Progenitor cell of endocrine pancreas (in vitro differentiated cells): ENCODE measurements around the gene PTPA. TPM values are rescaled to one million over a fixed set of nuclear protein-coding genes. Genes with fewer than 3 reads are reported as not detected.

Experiments
- DNase-seq: peaks from one replicate; pipeline ENCODE4 v3.0.0; 2021; ENCODE audit warnings: low spot score; ENCODE audit not compliant: unreplicated experiment
- H3K27ac Mint-ChIP-seq: 2 replicates; pipeline ENCODE4 v1.8.0; 2021; ENCODE audit warnings: mild to moderate bottlenecking, moderate library complexity, mixed read lengths
- H3K27me3 Mint-ChIP-seq: 2 replicates; pipeline ENCODE4 v1.8.0; 2021; ENCODE audit warnings: mixed read lengths
- H3K36me3 Mint-ChIP-seq: 2 replicates; pipeline ENCODE4 v1.8.0; 2022; ENCODE audit warnings: mixed read lengths; ENCODE audit not compliant: insufficient read depth
- H3K4me1 Mint-ChIP-seq: 2 replicates; pipeline ENCODE4 v1.8.0; 2021; ENCODE audit warnings: low read depth, mixed read lengths
- H3K4me3 Mint-ChIP-seq: 2 replicates; pipeline ENCODE4 v1.8.0; 2021; ENCODE audit warnings: low read depth, mild to moderate bottlenecking, moderate library complexity, mixed read lengths
- H3K9me3 Mint-ChIP-seq: 2 replicates; pipeline ENCODE4 v1.8.0; 2021; ENCODE audit warnings: low read depth, mixed read lengths
- CTCF ChIP-seq: fragments of 200-600 bp; sonication (generic); IDR thresholded peaks from one replicate; pipeline ENCODE4 v1.5.0; 2021; ENCODE audit warnings: antibody characterized with exemption, mild to moderate bottlenecking; ENCODE audit not compliant: unreplicated experiment
- total RNA-seq: library from RNA; stranded (reverse); gene quantifications from 2 replicates; pipeline ENCODE4 v1.2.1, GENCODE V29; 2021

PTPA gene
- total RNA-seq, 1 donor from 2014 or later = 145 TPM

DNA sequence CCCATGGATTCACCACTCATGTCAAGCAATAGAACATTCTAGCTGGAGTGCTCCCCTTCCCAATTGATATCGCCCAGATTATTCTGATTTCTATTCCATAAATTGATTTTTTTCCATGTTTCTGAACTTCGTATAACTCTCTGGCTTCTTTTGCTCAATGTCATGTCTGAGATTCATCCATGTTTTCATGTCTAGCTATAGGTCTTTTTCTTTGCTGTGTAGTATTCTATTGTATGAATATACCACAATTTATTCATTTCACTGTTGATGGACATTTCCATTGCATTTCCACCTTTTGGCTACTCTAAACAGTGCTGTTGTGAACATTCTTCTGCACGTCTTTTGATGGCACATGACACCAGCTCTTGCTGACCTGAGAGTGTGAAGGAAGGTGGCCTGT is 19.6 kb downstream of the PTPA start:
- Mint-ChIP-seq H3K27ac (no peak overlapping the region), H3K4me1 (no peaks in the 10 kb centered on the region), H3K36me3 (peaks cover 20% of the 10 kb centered on the region), H3K9me3 (no peaks in the 10 kb centered on the region), H3K27me3 (no peaks in the 10 kb centered on the region), H3K4me3 (no peak overlapping the region)
- DNase-seq = no peak
- TF ChIP-seq CTCF = no peak

DNA sequence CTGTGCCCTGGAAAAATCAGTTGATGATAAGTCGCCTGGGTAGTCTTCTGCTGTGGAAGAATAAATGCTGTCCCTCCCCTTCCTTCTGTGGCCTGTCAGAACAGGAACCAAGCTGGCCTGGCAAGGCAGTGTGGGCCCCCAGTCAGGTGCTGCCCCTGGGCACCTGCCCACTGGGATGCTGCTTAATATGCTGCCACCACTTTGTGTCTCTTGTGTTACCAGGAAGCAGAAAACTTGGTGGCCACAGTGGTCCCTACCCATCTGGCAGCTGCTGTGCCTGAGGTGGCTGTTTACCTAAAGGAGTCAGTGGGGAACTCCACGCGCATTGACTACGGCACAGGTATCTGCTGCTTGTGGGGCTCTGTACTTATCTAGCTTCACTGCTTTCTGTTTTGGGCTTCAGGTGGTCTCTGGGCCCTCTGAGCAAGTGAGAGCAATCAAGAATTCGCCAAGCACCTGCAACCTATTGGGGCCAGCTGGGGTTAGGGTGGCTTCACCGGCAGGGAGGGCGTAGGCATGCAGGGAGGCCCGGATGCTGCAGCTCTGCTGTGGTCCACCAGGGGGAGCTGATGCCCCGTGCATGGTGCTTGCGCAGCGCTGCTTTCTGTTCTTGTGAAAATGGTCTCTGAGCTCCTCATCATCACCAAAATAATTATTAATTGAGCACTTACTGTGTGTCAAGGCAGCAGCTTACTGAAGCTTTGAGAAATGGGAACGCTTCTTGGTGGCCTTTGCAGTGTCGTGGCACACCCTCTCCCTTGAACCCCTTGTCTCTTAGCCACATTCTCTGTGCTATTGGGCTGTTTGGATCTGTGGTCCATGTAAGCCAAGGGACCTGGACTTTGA is 20.3 kb downstream of the PTPA start:
- Mint-ChIP-seq H3K4me3 (no peak overlapping the region), H3K27me3 (no peaks in the 10 kb centered on the region), H3K27ac (no peak overlapping the region), H3K36me3 (peaks cover 20% of the 10 kb centered on the region), H3K4me1 (no peaks in the 10 kb centered on the region), H3K9me3 (no peaks in the 10 kb centered on the region)
- DNase-seq = peak; percentile 78
- peak; percentile 97 for TF ChIP-seq CTCF

GRCh38 chr9:129133082-129133481 is 21.9 kb downstream of the PTPA start:
- TF ChIP-seq CTCF = no peak
- Mint-ChIP-seq H3K27me3 (no peaks in the 10 kb centered on the region), H3K4me1 (no peaks in the 10 kb centered on the region), H3K9me3 (no peaks in the 10 kb centered on the region), H3K4me3 (no peak overlapping the region), H3K36me3 (peaks cover 20% of the 10 kb centered on the region), H3K27ac (no peak overlapping the region)
- no peak for DNase-seq

- H3K27ac Mint-ChIP-seq = no peak overlapping the region
- no peaks in the 10 kb centered on the region for H3K9me3 Mint-ChIP-seq
- no peaks in the 10 kb centered on the region for H3K27me3 Mint-ChIP-seq
- TF ChIP-seq CTCF = no peak
- peaks cover 13% of the 10 kb centered on the region for H3K4me1 Mint-ChIP-seq
- no peak overlapping the region for H3K4me3 Mint-ChIP-seq
- no peak for DNase-seq
- H3K36me3 Mint-ChIP-seq = peaks cover 18% of the 10 kb centered on the region
Observed at GRCh38 chr9:129135476-129135875, 24.3 kb downstream of the PTPA start.

DNA sequence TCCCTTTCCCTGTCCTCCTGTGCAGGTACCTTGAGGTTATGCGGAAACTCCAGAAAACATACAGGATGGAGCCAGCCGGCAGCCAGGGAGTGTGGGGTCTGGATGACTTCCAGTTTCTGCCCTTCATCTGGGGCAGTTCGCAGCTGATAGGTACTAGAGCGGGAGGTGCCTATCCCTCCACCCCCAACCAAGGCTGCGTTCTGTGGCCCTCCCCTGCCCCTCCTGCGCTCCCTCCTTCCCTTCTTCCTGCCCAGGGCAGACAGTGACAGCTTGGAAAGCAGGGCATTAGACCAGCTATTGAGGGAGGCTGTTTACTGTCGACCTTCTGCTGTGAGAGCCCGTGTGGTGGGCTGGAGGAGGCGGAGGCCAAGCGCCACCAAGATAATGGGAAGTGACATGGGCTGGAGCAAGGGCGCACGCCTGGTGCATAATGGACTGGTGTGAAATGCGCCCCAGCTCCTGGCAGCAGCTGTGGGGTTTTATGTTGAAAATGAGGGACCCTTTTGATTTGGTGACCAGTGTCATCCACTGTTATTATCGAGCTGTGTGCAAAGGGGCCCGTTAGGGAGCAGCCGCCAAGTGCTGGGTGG is 25.3 kb downstream of the PTPA start:
- Mint-ChIP-seq H3K4me1 (peaks cover 21% of the 10 kb centered on the region), H3K27me3 (no peaks in the 10 kb centered on the region), H3K27ac (no peak overlapping the region), H3K4me3 (no peak overlapping the region), H3K36me3 (peaks cover 10% of the 10 kb centered on the region), H3K9me3 (no peaks in the 10 kb centered on the region)
- TF ChIP-seq CTCF = no peak
- no peak for DNase-seq
